Heart right ventricle (tissue), 16 donors: ENCODE results near the gene NCMAP. TPM values are rescaled to one million over a fixed set of nuclear protein-coding genes. Genes with fewer than 3 reads are reported as not detected.
"Not testable (repeated sequence)": the region's sequence is repeated elsewhere in the genome, so short reads cannot be mapped to it uniquely, and the experiment has no call there.

Experiments
- ATAC-seq, 8 donors: fragments of 200-7000 bp; cut with Tn5 transposase; one replicate each; pipeline ENCODE4 v1.9.1; 2020; ENCODE audit warnings: mild to moderate bottlenecking in 8 of 8, moderate library complexity in 8 of 8, moderate number of reproducible peaks in 1 of 8
- DNase-seq, 2 donors: peaks; one replicate each; pipeline ENCODE4 v3.0.0-alpha.2; 2020
- H3K27ac ChIP-seq, 10 donors: fragments of 200-600 bp; sonication (generic) in 2 of 10; one replicate each; pipeline versions ENCODE4 v1.5.0 to v1.8.0; 2020 to 2022; ENCODE audit warnings: mild to moderate bottlenecking in 3 of 10
- H3K27me3 ChIP-seq, 7 donors: fragments of 200-600 bp; one replicate each; pipeline ENCODE4 v1.8.0; 2021 to 2022; ENCODE audit warnings: mild to moderate bottlenecking in 2 of 7
- H3K36me3 ChIP-seq, 9 donors: fragments of 200-600 bp; sonication (generic) in 1 of 9; one replicate each; pipeline versions ENCODE4 v1.5.0 to v1.8.0; 2020 to 2022; ENCODE audit warnings: mild to moderate bottlenecking in 2 of 9
- H3K4me1 ChIP-seq, 9 donors: fragments of 200-600 bp; sonication (generic) in 1 of 9; one replicate each; pipeline versions ENCODE4 v1.5.0 to v1.8.0; 2020 to 2022; ENCODE audit warnings: mild to moderate bottlenecking in 4 of 9
- H3K4me3 ChIP-seq, 10 donors: fragments of 200-600 bp; sonication (generic) in 2 of 10; one replicate each; pipeline versions ENCODE4 v1.5.0 to v1.8.0; 2020 to 2022; ENCODE audit warnings: mild to moderate bottlenecking in 7 of 10, moderate library complexity in 2 of 10
- H3K9me3 ChIP-seq, 11 donors: fragments of 200-600 bp in 10 of 11; sonication (generic) in 2 of 11; one replicate each; pipeline versions ENCODE4 v1.5.0 to v1.8.0; 2013 to 2022; ENCODE audit warnings: mild to moderate bottlenecking in 2 of 11, control low read depth in 1 of 11, moderate library complexity in 1 of 11
- CTCF ChIP-seq, 9 donors: fragments of 200-600 bp; sonication (generic) in 2 of 9; IDR thresholded peaks; one replicate each; pipeline versions ENCODE4 v1.5.0 to v1.8.0; 2021 to 2022; ENCODE audit warnings: antibody characterized with exemption in 9 of 9, mild to moderate bottlenecking in 5 of 9, moderate library complexity in 1 of 9
- WGBS, 2 donors: extraction: QIAGEN DNeasy Blood & Tissue Kit; methylation state at CpG; one replicate each; pipeline ENCODE4 v1.1.7; 2013; ENCODE audit warnings: inconsistent platforms in 1 of 2; 5-methylcytosine and 5-hydroxymethylcytosine counted together
- intact Hi-C, 10 donors: fragments of 100-400 bp; cut with DNase I; formaldehyde crosslinking; loops; one replicate each; pipeline versions ENCODE4 v1.11.1 to v1.14.2; 2022
- polyA plus RNA-seq, 2 donors: library from polyadenylated mRNA; stranded (reverse); fragments of 200-250 nt; gene quantifications; one replicate each; pipeline ENCODE4 v1.2.3, GENCODE V29; 2013
- total RNA-seq, 10 donors: library from RNA; stranded (reverse); fragmentation: NEBNext Ultra II Directional in 3 of 10; extraction: Animal tissue kit (Norgen Biotek cat#: 25700) in 3 of 10; gene quantifications; one replicate each; pipeline versions ENCODE4 v1.2.1 to v1.2.4, GENCODE V29; 2021 to 2023
- donor health status: Arrhythmogenic right ventricular cardiomyopathy.
- donor health status: ischemic (EF 13 %, LVEDD 7.1; RV severe dilation, severe dysfunction).
- donor health status: healthy with polysubstance abuse.
- donor health status: DM: no; HTN: yes; CAD: no.
- donor health status: DM: no; HTN: no; CAD: no.
- donor health status: ischemic (EF 25% LVEDD 6.9; RV normal size, moderate dysfunction).
- donor health status: ischemic (EF 25% LVEDD 5.7; RV mildly dilated, moderate dysfunction).
- donor health status: healthy.
- donor health status: DM: yes; HTN: yes; CAD: no.
- donor health status: Ischemic cardiomyopathy.
- donor health status: ischemic (EF 35%, LVEDD 5.7; RV mildly dilated, moderate dysfunction).
- donor health status: nonischemic (EF 11% LVEDD 7.7; RV severe dilation, severe dysfunction).
- donor health status: DM: yes; HTN: yes; CAD: no.
- donor health status: PGD.
- donor health status: ischemic (EF 29% LVEDD 5.4; RV normal size, mild dysfunction).
- donor health status: nonischemic (EF 23%, LVEDD 6.1; RV moderate dilation, normal function).

NCMAP gene
- total and polyA plus RNA-seq, 12 donors = 0.01 to 0.36 (median 0.10) TPM; not detected in 2

- intact Hi-C loops = loop anchor here in 1 of 10 donors (10.0 kb wide), 1 partner anchor 89 kb away; no protein-coding TSS in a partner anchor
- Histone ChIP-seq H3K27me3 (peaks cover 0 to 15% (median 5%) of the 10 kb centered on the region in 7 donors), H3K4me1 (peaks cover 0 to 6% (median 0%) of the 10 kb centered on the region in 9 donors), H3K27ac (no peak overlapping the region), H3K4me3 (no peak overlapping the region), H3K9me3 (no peaks in the 10 kb centered on the region), H3K36me3 (no peaks in the 10 kb centered on the region)
- 63 to 71% methylated on average over 1 of the region's 1 CpG for WGBS, 2 donors
- no peak for TF ChIP-seq CTCF (IDR thresholded peaks at IDR 0.05)
- no peak for DNase-seq
- ATAC-seq = no peak
Measured at GRCh38 chr1:24545662-24546061, 10.2 kb upstream of the NCMAP start.

GRCh38 chr1:24547195-24547594 is 8.7 kb upstream of the NCMAP start:
- no peak for TF ChIP-seq CTCF (IDR thresholded peaks at IDR 0.05)
- WGBS, 2 donors = 61 to 62% methylated on average over 5 of the region's 5 CpGs
- Histone ChIP-seq H3K9me3 (no peaks in the 10 kb centered on the region), H3K36me3 (no peaks in the 10 kb centered on the region), H3K27ac (no peak overlapping the region), H3K4me1 (no peaks in the 10 kb centered on the region), H3K4me3 (no peak overlapping the region), H3K27me3 (peaks cover 0 to 24% (median 6%) of the 10 kb centered on the region in 7 donors)
- no peak for DNase-seq
- no peak for ATAC-seq
- intact Hi-C loops = loop anchor here in 1 of 10 donors (10.0 kb wide), 1 partner anchor 88 kb away; no protein-coding TSS in a partner anchor

GRCh38 chr1:24548070-24548469 is 7.8 kb upstream of the NCMAP start:
- 85 to 88% methylated on average over 3 of the region's 3 CpGs for WGBS, 2 donors
- intact Hi-C loops = loop anchor here in 1 of 10 donors (10.0 kb wide), 1 partner anchor 87 kb away; no protein-coding TSS in a partner anchor
- no peak for TF ChIP-seq CTCF (IDR thresholded peaks at IDR 0.05)
- Histone ChIP-seq H3K36me3 (no peaks in the 10 kb centered on the region), H3K9me3 (no peaks in the 10 kb centered on the region), H3K27ac (no peak overlapping the region), H3K4me3 (no peak overlapping the region), H3K27me3 (peaks cover 0 to 27% (median 6%) of the 10 kb centered on the region in 7 donors), H3K4me1 (no peaks in the 10 kb centered on the region)
- DNase-seq (no peak), ATAC-seq (no peak)

GRCh38 chr1:24549210-24549609 is 6.7 kb upstream of the NCMAP start:
- not testable (repeated sequence) for H3K4me3 ChIP-seq, H3K4me1 ChIP-seq, H3K27ac ChIP-seq, DNase-seq, ATAC-seq, H3K36me3 ChIP-seq, H3K9me3 ChIP-seq
- peaks cover 0 to 31% (median 11%) of the 10 kb centered on the region in 7 donors for H3K27me3 ChIP-seq
- intact Hi-C loops = loop anchor here in 1 of 10 donors (10.0 kb wide), 1 partner anchor 86 kb away; no protein-coding TSS in a partner anchor
- 75 to 79% methylated on average over 5 of the region's 5 CpGs for WGBS, 2 donors

GRCh38 chr1:24551290-24551959 is 4.5 kb upstream of the NCMAP start:
- ATAC-seq (no peak), DNase-seq (no peak)
- TF ChIP-seq CTCF (IDR thresholded peaks at IDR 0.05) = no peak
- no peak overlapping the region for H3K27ac ChIP-seq
- no peaks in the 10 kb centered on the region for H3K36me3 ChIP-seq
- H3K9me3 ChIP-seq = no peaks in the 10 kb centered on the region
- intact Hi-C loops = loop anchor here in 1 of 10 donors (10.0 kb wide), 1 partner anchor 73 kb away; no protein-coding TSS in a partner anchor
- no peak overlapping the region for H3K4me3 ChIP-seq
- H3K27me3 ChIP-seq = peaks cover 0 to 52% (median 34%) of the 10 kb centered on the region in 7 donors
- 82 to 87% methylated on average over 13 of the region's 13 CpGs for WGBS, 2 donors
- peaks cover 0 to 9% (median 0%) of the 10 kb centered on the region in 9 donors for H3K4me1 ChIP-seq
